ENCODE data around the gene AHRR.
A peak's percentile ranks its signal among the peaks of the same experiment; 100 is the strongest.
"Not testable (repeated sequence)": the region's sequence is repeated elsewhere in the genome, so short reads cannot be mapped to it uniquely, and the experiment has no call there.

The AHRR gene

DNA sequence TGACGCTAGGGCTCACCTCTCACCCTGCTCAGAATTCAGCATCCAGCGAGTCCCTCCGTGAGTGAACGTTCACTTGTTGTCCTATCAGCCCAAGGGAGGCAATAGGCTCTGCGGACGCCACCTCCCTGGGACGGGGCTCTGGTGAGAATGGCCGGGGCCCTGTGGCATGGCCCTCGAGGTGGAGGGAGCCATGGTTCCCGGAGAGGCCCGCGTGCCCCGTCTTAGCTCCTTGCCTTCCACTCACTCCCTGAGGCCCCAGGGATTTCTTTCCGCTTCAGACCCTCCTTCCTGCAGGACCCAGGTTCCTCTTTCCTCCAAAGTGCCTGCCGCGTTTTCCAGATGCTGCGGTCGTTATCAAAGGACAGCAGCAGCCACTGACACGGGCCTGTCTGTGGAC lies 142.9 kb downstream of the AHRR start:
- DNase-seq: no peak

DNA sequence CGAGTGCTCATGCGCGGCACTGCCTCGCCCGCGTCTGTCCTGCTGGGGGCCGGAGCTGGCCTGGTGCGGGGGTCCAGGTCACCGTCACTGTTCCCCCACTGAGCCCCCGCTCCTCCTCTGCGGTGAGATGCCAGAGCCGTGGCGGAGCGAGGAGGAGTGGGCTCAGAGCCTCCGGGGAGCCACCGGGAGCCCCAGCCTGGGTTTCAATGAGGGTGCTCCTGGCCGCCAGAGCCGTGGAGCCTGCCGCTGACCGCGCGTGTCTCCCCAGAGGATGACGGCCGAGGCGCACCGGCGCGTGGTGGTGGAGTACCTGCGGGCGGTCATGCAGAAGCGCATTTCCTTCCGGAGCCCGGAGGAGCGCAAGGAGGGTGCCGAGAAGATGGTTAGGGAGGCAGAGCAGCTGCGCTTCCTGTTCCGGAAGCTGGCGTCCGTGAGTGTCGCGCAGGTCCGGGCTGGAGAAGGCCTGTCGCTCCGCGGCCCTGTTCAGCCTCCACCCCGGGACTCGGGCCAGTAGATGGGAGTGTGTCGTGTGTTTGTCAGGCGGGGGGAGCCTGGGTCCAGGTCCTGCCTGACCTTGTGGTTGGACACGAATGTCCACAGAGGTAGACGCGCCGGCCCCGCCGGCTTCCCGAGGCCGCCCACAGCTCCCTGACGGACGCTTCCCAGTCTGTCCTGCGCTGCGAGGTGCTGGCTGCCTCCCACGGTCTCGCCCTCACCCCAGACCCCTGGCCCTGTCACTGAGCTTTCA lies 143.5 kb downstream of the AHRR start:
- no peak for DNase-seq

DNA sequence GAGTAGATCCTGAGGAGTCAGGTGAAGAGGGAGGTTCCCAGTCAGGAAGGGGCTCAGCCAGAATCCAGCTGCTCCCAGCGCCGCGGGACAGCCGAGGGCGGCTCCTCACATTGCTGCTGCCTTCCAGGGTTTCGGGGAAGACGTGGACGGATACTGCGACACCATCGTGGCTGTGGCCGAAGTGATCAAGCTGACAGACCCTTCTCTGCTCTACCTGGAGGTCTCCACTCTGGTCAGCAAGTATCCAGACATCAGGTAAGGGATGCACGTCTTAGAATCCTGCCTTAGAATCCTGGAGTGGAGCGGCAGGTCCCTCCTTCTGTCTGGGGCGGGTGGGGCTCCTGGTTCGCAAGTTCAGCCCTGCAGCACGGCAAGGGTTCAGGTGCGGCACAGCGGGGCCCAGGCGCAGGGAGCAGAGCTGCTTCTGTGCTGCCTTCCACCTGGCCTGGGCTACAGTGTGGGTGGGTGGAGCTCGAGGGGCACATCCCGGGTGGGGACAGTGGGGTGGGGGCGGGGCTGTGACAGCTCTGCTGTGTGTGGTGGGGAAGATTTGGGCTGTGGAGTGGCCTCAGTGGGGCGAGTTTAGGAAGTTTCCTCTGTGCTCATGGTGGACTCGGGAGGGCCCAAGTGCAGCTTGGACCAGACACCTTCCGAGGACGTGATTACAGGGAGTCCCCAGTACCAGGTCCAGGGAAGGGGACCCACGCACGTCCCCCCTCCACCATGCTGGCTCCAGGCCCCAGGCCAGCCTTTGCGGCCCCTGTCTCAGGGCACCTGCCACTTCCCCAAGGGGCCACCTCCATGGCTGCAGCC lies 144.3 kb downstream of the AHRR start:
- DNase-seq: no peak

DNA sequence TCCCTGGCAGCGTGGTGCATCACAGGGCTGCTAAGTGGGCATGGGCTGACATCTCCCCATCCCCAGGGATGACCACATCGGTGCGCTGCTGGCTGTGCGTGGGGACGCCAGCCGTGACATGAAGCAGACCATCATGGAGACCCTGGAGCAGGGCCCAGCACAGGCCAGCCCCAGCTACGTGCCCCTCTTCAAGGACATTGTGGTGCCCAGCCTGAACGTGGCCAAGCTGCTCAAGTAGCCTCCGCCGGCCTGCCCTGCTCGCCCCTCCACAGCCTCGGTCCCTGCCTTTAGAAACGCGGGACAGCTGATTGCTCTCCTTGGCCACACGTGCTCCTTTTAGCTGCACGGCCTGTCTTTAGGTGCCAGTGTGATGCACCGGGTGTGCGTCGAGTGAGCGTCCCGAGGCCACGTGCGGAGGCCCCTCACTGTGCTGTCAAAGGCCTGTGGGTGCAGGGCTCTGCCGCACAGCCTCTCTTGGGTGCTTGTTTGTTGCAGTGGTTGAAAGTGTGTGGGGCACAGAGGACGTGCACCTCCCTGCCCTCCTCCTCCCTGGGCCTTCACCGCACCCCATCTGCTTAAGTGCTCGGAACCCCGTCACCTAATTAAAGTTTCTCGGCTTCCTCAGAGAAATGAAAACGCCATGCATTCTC lies 145.3 kb downstream of the AHRR start:
- DNase-seq: no peak

DNA sequence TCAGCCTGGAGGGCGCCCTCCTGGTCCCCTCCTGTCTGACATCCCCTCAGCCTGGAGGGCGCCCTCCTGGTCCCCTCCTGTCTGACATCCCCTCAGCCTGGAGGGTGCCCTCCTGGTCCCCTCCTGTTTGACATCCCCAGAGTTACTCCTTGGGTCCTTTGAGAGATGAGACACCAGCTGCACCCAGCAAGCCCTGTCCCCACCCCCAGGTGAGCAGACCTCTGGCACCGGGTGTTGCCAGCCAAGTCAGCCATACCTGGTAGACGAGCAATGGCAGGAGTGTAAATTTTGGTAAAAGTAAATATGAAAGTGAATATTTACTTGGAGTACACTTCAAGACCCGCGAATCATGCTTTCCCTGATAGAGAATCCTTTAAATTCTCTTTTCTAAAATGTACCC lies 146.9 kb downstream of the AHRR start:
- no peak for DNase-seq

DNA sequence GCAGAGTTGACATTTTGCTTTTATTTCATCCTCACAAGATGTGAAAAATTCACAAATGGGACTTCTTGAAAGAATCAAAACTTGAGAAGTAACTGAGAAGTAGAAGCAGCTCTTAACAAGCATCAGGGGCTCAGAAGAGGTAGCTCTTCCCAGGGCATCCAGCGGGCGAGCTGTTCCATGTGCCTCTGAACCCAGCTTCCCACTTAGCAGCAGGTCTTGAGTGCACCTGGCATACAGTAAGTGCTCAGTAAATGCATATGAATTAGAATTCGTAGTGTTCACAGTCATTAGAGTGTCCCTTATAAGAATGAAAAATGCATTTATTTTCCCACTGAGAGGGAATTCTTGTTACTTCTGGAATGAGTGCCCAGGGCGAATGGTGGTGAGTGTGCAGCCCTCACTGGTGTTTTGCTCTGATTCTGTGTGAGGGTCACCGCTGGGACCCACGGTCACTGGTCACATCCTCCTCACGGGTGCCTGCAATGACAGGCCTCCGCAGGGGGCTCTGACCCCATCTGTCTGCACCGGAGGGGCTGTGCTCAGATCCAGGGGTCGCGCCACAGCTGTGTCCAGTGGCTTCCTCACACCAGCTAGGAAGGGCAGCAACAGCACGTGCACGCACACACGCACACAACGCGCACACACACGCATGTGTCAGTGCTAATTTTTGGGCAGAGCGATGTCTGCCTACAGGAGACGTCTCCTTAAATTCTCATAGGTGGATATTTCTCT lies 148.4 kb downstream of the AHRR start:
- no peak for DNase-seq

DNA sequence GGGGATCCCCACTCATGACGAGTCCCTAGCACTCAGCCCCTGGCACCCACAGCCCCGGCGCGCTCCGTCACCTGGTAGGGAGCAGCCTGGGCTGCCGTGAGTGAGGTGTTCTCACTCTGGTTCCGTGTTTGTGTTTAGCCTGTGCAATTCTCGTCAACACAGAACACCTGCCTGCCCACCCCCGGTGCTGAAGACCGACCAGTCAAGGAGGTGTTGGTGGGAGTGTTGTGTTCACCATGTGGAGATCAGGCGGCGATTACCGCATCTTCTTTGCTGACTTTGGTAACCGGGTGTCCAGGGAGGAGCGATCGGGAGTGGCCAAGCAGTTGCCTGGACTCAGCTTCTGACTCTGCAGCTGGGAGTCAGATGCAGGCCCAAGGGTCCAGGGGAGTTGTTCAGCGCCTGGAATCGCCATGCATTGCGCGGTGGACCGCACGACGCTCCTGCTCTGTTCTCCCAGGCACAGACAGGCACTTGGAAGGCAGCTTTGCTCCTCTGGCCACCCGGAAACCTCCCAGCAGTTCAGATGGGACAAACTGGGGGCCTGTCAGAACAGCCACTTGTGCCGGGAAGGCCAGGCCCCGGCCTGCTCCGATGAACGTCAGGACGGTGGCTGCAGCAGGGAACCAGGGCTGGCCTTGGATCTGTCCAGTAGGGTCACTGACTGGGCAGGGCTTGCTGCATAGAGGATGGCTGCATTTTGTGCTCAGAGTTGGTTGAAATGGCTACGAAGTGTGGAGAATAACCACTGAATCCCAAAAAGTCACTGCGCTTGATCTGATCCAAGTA lies 149.6 kb downstream of the AHRR start:
- DNase-seq: no peak

DNA sequence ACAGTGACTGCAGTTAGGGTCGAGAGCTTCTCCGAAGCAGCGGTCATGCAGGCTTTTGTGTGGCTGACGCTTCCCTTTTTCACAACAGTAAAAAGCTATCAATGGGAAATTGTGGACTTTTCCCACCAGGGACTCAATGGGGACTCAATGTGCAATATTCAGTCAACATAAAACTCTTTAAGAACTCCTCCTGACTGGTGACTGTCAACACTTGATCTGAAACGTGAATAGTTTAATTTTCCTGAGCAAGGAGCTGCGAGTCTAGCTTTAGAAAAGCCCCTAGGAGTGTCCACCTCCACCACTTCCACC lies 150.2 kb downstream of the AHRR start:
- DNase-seq: no peak

DNA sequence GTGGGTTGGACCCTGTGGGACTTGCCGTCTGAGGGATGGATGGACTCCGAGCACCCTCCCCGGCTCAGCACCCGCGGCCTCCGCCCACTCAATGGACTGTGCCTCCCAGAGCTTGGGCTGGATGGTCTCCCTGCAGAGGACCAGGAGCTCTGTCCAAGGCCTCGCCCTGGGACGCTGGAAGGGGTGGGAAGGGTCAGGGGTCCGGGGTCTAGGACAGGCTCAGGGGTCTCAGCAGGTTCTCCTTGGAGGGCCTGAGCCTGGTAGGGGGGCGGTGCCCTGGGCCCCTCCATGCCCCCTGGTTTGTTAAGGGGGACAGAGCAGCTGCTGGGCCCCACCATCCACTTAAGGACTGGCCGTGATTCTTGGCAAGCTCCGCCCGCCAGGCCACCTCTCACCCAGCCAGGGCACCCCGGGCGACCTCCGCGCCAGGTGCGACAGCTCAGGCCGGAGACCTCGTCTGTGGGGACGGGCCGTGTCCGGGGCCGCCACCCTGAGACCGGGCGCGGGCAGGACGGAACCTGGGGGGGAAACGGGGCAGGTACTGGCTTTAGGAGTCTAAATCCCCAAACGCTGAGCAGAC lies 150.7 kb downstream of the AHRR start:
- DNase-seq: no peak

DNA sequence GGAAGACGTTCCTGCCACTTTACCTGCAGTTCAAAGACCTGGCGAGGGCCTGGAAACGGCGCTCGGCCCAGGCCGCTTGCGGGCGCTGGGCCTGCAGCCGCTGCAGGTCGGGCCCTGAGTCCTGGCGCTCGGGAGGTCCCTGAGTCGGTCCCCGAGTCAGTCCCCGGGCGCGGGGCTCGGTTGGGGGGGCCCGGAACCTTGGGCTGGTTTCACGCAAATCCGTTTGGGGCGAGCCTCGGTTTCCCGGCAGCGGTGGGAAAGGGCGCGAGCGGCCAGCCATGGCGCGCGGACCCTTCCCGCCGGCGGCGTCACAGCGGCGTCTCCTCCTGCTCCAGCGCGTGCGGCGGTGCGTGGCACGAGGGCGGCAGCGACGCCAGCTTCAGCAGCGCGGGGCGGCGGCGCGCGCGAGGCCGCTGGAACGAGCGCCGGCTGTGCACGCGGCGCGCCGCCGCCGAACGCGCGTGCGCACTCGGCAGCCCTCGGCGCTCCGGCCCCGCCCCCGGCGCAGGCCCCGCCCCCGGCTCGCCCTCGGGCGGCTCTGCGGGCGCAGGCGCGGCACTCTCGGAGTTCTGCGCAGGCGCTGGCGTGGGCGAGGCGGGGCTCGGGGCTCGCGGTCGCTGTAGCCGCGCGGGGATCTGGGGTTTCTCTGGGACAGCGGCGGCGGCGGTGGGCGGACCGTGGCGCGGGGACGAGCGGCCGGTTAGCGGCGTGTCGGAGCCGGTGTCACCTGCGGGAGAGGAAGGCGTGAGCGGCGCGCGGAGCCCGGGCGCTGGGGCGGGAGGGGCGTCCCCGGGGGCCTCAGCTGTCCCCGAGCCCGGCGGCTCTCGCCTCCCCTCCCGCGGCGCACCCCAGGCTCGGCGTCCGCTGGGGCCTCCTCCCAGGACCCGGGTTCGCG lies 151.4 kb downstream of the AHRR start:
- DNase-seq: peak; percentile 72 to 76

DNA sequence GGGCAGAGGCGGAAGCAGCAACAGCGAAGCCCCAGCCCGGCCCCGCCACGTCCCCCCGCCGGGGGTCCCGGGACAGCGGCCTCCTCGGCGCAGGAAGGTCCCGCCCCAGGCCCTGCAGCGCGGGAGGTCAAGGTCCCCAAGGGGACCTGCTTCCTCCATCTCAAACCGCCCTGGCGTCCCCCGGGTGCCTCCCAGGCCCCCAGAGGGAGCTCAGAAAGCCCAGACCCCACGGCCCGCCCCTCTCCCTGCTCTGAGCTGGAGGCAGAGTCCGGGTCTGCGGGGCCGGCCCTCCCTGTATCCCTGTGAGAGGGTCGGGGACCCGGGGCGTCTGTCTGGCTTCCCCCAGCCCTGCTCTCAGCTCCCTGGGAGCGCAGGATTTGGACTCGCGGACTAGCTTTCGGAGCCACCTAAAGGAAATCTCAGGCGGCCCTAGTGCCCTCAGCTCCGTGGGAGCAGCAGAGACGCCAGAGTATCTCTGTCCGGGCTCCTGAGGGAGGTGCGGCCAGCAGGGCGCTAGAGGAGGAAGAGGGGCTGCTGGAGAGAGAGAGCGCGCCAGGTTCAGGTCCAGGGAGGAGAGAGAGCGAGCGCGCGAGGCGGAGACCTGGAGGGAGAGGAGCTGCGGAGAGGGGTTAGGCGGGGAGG lies 152.2 kb downstream of the AHRR start:
- DNase-seq: peak in 1 of 2 donors; percentile 37

DNA sequence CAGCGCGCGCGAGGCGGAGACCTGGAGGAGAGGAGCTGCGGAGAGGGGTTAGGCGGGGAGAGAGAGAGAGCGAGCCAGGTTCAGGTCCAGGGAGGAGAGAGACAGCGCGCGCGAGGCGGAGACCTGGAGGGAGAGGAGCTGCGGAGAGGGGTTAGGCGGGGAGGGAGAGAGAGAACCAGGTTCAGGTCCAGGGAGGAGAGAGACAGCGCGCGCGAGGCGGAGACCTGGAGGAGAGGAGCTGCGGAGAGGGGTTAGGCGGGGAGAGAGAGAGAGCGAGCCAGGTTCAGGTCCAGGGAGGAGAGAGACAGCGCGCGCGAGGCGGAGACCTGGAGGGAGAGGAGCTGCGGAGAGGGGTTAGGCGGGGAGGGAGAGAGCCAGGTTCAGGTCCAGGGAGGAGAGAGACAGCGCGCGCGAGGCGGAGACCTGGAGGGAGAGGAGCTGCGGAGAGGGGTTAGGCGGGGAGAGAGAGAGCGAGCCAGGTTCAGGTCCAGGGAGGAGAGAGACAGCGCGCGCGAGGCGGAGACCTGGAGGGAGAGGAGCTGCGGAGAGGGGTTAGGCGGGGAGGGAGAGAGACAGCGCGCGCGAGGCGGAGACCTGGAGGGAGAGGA lies 152.8 kb downstream of the AHRR start:
- DNase-seq: not testable (repeated sequence)

DNA sequence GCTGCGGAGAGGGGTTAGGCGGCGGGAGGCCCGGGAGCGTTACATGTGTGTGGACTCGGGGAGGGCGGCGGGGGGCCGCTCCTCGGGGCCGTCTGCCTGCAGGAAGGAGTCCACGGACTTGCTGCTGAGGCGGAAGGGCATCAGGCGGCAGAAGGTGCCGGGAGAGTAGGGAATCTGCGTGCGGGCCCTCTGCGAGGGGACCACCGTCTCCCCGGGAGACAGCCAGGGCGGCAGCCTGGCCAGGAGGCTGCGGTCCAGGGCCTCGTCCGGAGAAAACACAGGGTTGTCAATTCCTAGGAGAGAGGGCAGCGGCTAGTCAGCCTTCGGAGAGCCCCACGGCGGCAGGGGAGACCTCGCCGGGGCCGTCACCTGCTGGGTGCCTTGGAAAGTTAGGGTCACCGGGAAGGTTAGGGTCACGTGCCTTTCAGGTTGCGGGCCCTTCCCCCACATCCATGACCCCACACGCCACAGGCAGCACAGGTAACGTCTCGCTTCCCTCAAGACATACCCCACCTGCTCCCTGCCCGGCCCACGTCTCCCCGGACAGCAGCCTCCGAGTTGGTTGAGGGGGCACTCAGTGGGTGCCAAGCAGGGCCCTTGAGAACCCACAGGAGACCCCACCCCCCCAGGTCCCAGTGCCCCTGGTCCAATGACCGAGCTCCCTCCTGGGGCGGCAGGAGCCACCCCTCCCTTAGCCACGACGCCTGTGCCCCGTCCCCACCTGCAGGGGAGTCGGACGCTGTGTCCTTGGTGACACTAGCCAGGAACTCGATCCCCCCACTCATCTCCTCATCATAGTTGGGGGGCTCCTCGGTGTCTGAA lies 153.5 kb downstream of the AHRR start:
- DNase-seq: no peak

DNA sequence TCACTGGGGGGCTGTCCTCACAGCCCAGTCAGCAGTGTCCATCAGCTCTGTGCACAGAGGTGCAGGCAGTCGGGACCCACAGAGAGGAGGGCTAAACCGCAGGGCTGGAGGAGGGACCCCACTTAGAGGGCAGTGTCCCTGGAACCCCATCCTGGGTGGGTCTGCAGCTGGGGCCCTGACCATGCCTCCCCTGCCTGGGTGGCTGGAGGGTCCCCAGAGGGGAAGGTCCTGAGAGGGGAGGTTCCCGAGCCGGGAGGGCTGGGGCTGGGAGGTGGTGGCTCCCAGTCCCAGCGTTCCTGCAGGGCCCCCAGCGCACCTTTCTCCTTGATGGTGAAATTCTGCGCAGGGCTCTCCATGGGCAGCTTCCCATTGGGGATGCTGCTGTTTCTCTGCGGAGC lies 154.2 kb downstream of the AHRR start:
- DNase-seq: no peak

DNA sequence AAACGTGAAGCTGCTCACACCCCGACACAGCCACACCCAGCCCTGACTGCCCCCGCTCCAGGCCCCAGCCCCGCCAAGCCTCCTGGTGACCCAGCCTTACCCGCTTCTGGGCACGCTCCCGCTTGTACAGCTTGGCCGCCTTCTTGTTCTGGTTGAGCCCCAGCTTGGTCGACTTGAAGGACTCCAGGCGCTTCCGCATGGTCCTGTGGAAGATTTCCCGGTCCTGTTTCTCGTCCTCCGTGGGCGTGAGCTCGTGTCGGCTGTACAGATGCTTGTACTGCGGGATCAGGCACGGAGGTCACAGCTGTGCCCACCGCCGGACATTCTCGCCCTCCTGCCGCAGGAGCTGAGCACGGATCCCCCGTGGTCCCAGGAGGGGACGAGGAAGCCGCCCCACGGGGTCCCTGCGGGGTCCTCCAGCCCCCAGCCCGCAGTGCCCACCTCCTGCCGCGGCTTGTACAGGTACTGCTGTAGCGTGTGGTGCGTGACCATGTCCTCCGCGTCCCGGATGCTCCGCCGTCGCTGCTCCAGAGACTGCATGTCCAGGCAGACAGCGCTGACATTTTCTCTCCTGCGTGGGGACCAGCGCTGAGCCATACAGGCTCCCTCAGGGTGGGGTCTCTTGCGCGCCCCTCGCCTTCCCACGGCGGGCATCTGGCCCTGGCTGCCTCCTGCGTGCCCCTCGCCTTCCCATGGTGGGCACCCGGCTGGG lies 154.7 kb downstream of the AHRR start:
- no peak for DNase-seq

DNA sequence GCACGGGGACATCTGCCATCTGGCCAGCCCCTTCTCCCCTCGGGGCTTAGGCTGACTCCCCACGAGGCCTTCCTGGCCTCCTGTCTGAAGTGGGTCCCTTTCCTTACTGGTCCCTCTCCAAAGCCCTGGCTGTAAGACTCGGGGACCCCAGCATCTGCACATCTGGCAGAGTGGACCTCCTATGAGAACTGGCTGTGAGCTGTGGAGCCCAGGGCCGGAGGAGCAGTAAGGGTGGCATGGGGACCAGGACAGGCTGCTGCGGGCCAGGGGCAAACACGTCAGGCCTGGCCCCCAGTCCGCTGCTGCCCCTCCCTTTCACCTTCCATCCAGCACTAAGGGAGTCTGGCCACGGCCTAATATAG lies 155.3 kb downstream of the AHRR start:
- DNase-seq: no peak

DNA sequence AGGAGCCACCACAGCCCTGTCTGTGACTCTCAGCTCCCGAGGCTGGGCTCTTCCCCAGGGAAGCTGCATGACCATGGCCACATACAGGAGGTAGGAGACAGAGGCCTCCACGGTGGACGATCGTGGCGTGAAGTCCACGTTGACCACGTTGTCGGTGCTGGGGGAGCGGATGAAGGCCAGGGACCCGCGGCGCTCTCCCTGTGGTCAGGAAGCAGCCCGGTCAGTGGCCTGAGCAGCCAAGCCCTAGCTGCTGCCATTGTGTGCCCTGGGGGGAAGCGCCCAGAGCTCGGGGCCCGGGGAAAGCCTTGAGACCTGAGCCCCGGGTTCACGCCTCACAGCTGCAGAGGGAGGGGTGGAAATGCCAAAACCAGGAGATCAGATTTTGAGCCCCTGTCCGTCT lies 155.7 kb downstream of the AHRR start:
- no peak for DNase-seq

DNA sequence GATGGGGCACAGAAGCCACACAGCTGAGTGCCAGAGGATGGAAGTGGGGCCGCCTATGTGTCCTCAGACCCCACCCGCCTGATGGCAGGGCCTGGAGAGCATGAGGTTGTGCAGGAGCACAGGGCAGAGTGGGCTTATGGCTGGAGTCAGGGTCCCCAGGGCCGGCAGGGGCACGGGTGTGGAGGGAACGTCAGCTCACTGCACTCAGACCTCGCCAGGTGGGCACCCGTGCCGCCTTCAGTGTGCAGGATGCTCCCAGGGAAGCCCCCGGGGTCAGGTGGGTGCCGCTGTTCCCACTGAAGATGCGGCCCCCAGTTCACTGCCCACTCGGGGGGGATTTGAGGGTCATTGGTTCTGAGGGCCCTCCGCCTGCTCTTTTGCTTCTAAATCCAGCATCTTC lies 156.4 kb downstream of the AHRR start:
- DNase-seq: no peak
